Measurements from ENCODE around the gene SND1. TPM values are rescaled to one million over a fixed set of nuclear protein-coding genes. Genes with fewer than 3 reads are reported as not detected.

SND1 gene
- total RNA-seq, 1 donor from 2014 or later, result 85.9 TPM

- H3K27me3 ChIP-seq, result no peaks in the 10 kb centered on the region
- H3K36me3 ChIP-seq, result no peaks in the 10 kb centered on the region
- intact Hi-C loops (cut with DNase I), result no loop called here
- H3K4me3 ChIP-seq, result no peak overlapping the region
- TF ChIP-seq POLR2A (IDR thresholded peaks at IDR 0.05), result no peak
- H3K27ac ChIP-seq, result no peak overlapping the region
- H3K9me3 ChIP-seq, result no peaks in the 10 kb centered on the region
- H3K4me1 ChIP-seq, result peaks cover 21% of the 10 kb centered on the region
- DNase-seq (ENCODE audit: extremely low spot score in 2 of 2), result no peak
Observed at GRCh38 chr7:127766831-127767459, 115.0 kb downstream of the SND1 start.

GRCh38 chr7:127768241-127768640 lies 116.2 kb downstream of the SND1 start:
- TF ChIP-seq POLR2A (IDR thresholded peaks at IDR 0.05), result no peak
- TF ChIP-seq CTCF (IDR thresholded peaks at IDR 0.05), result no peak
- TF ChIP-seq POLR2AphosphoS5 (IDR thresholded peaks at IDR 0.05; ENCODE audit: insufficient read depth in 1 of 2, low read depth in 1 of 2), result no peak
- no peak for DNase-seq (ENCODE audit: extremely low spot score in 2 of 2)
- Histone ChIP-seq H3K27me3 (no peaks in the 10 kb centered on the region), H3K4me3 (no peak overlapping the region), H3K4me1 (peaks cover 21% of the 10 kb centered on the region), H3K36me3 (no peaks in the 10 kb centered on the region), H3K27ac (no peak overlapping the region), H3K9me3 (no peaks in the 10 kb centered on the region)
- intact Hi-C loops (cut with DNase I), result no loop called here

- no peak overlapping the region for H3K27ac ChIP-seq
- no peak overlapping the region for H3K4me3 ChIP-seq
- H3K27me3 ChIP-seq, result no peaks in the 10 kb centered on the region
- intact Hi-C loops (cut with DNase I), result no loop called here
- DNase-seq (ENCODE audit: extremely low spot score in 2 of 2), result no peak
- H3K9me3 ChIP-seq, result no peaks in the 10 kb centered on the region
- H3K4me1 ChIP-seq, result peaks cover 21% of the 10 kb centered on the region
- TF ChIP-seq POLR2AphosphoS5 (IDR thresholded peaks at IDR 0.05; ENCODE audit: insufficient read depth in 1 of 2, low read depth in 1 of 2), result no peak
- no peak for TF ChIP-seq POLR2A (IDR thresholded peaks at IDR 0.05)
- TF ChIP-seq CTCF (IDR thresholded peaks at IDR 0.05), result no peak
- no peaks in the 10 kb centered on the region for H3K36me3 ChIP-seq
Observed at GRCh38 chr7:127769137-127769536, 117.1 kb downstream of the SND1 start.

GRCh38 chr7:127769696-127770400 lies 117.9 kb downstream of the SND1 start:
- Histone ChIP-seq H3K27ac (no peak overlapping the region), H3K9me3 (no peaks in the 10 kb centered on the region), H3K4me1 (peaks cover 21% of the 10 kb centered on the region), H3K36me3 (no peaks in the 10 kb centered on the region), H3K4me3 (no peak overlapping the region), H3K27me3 (no peaks in the 10 kb centered on the region)
- DNase-seq (ENCODE audit: extremely low spot score in 2 of 2), result no peak
- intact Hi-C loops (cut with DNase I), result no loop called here
- TF ChIP-seq POLR2A (IDR thresholded peaks at IDR 0.05) (no peak), POLR2AphosphoS5 (IDR thresholded peaks at IDR 0.05; ENCODE audit: insufficient read depth in 1 of 2, low read depth in 1 of 2) (no peak), CTCF (IDR thresholded peaks at IDR 0.05) (no peak)

- Histone ChIP-seq H3K4me1 (peaks cover 21% of the 10 kb centered on the region), H3K36me3 (no peaks in the 10 kb centered on the region), H3K27me3 (no peaks in the 10 kb centered on the region), H3K9me3 (no peaks in the 10 kb centered on the region), H3K4me3 (no peak overlapping the region), H3K27ac (no peak overlapping the region)
- intact Hi-C loops (cut with DNase I), result no loop called here
- TF ChIP-seq POLR2A (IDR thresholded peaks at IDR 0.05) (no peak), POLR2AphosphoS5 (IDR thresholded peaks at IDR 0.05; ENCODE audit: insufficient read depth in 1 of 2, low read depth in 1 of 2) (no peak), CTCF (IDR thresholded peaks at IDR 0.05) (no peak)
- DNase-seq (ENCODE audit: extremely low spot score in 2 of 2), result no peak
Observed at GRCh38 chr7:127770885-127771284, 118.9 kb downstream of the SND1 start.

Measured in vagina (tissue), 2 donors.